DOHH2 (cell line): ENCODE data around the gene F13A1.

Experiments used
- H3F3A ChIP-seq: fragments of 200-600 bp; sonication (generic), shearing (Covaris generic); 2 replicates; pipeline ENCODE4 v1.6.0; 2016; ENCODE audit warnings: antibody characterized with exemption, mild to moderate bottlenecking; ENCODE audit not compliant: control insufficient read depth, insufficient read depth
- H3K27ac ChIP-seq: fragments of 200-600 bp; sonication (generic); 2 replicates; pipeline ENCODE4 v1.5.1; 2014; ENCODE audit warnings: low read depth, mild to moderate bottlenecking, low read length, moderate library complexity
- H3K27me3 ChIP-seq: fragments of 200-600 bp; sonication (generic); 2 replicates; pipeline ENCODE4 v1.6.1; 2014; ENCODE audit warnings: mild to moderate bottlenecking, low read length, mixed read lengths; ENCODE audit not compliant: control insufficient read depth
- H3K36me3 ChIP-seq: fragments of 200-600 bp; sonication (generic); 2 replicates; pipeline ENCODE4 v1.6.1; 2014; ENCODE audit warnings: mild to moderate bottlenecking, low read length, moderate library complexity, mixed read lengths; ENCODE audit not compliant: control insufficient read depth
- H3K4me1 ChIP-seq: fragments of 200-600 bp; sonication (generic); 2 replicates; pipeline ENCODE4 v1.6.1; 2014; ENCODE audit warnings: mild to moderate bottlenecking, low read length, mixed read lengths; ENCODE audit not compliant: control insufficient read depth
- H3K4me2 ChIP-seq: fragments of 200-600 bp; sonication (generic); 2 replicates; pipeline ENCODE4 v1.6.0; 2014; ENCODE audit warnings: mild to moderate bottlenecking, low read length, moderate library complexity
- H3K4me3 ChIP-seq: fragments of 200-600 bp; sonication (generic); 2 replicates; pipeline ENCODE4 v1.5.1; 2014; ENCODE audit warnings: mild to moderate bottlenecking, low read length, mixed read lengths
- H3K79me2 ChIP-seq: fragments of 200-600 bp; sonication (generic); 2 replicates; pipeline ENCODE4 v1.6.1; 2014; ENCODE audit warnings: mild to moderate bottlenecking, low read length, mixed read lengths; ENCODE audit not compliant: control insufficient read depth
- H3K9me2 ChIP-seq: fragments of 200-600 bp; sonication (generic); replicated peaks from 2 replicates; pipeline ENCODE4 v1.6.1; 2014; ENCODE audit warnings: mild to moderate bottlenecking, low read length, mixed read lengths; ENCODE audit not compliant: control insufficient read depth
- H3K9me3 ChIP-seq: fragments of 200-600 bp; sonication (generic); 2 replicates; pipeline ENCODE4 v1.6.1; 2014; ENCODE audit warnings: antibody characterized with exemption, low read length, mixed read lengths; ENCODE audit not compliant: control insufficient read depth, insufficient read depth
- H4K20me1 ChIP-seq: fragments of 200-600 bp; sonication (generic); 2 replicates; pipeline ENCODE4 v1.6.0; 2014; ENCODE audit warnings: low read depth, mild to moderate bottlenecking, antibody characterized with exemption, low read length, moderate library complexity; ENCODE audit not compliant: control insufficient read depth, insufficient read depth
- EZH2phosphoT487 ChIP-seq: fragments of 200-600 bp; sonication (generic); IDR thresholded peaks from 2 replicates; pipeline ENCODE4 v1.6.1; 2017; ENCODE audit warnings: borderline replicate concordance, mild to moderate bottlenecking, antibody characterized with exemption, low read length, moderate library complexity, mixed read lengths
- TF ChIP-seq, protein P1 (sequence below): fragments of 200-600 bp; sonication (generic); IDR thresholded peaks from one replicate; pipeline ENCODE4 v1.5.1; 2014; ENCODE audit warnings: antibody characterized with exemption, mild to moderate bottlenecking, low read depth, low read length; ENCODE audit not compliant: poor library complexity, severe bottlenecking

F13A1 gene

GRCh38 chr6:6152060-6152459 is 168.4 kb downstream of the F13A1 start:
- Histone ChIP-seq H3K4me2 (no peak overlapping the region), H3K4me1 (no peaks in the 10 kb centered on the region), H3K9me2 (no peaks in the 10 kb centered on the region), H3K4me3 (no peak overlapping the region), H3K27ac (no peak overlapping the region), H3K9me3 (no peaks in the 10 kb centered on the region), H3K27me3 (no peaks in the 10 kb centered on the region), H4K20me1 (no peaks in the 10 kb centered on the region), H3K36me3 (no peaks in the 10 kb centered on the region), H3K79me2 (no peaks in the 10 kb centered on the region), H3F3A (no peaks in the 10 kb centered on the region)
- TF ChIP-seq, protein P1, sequence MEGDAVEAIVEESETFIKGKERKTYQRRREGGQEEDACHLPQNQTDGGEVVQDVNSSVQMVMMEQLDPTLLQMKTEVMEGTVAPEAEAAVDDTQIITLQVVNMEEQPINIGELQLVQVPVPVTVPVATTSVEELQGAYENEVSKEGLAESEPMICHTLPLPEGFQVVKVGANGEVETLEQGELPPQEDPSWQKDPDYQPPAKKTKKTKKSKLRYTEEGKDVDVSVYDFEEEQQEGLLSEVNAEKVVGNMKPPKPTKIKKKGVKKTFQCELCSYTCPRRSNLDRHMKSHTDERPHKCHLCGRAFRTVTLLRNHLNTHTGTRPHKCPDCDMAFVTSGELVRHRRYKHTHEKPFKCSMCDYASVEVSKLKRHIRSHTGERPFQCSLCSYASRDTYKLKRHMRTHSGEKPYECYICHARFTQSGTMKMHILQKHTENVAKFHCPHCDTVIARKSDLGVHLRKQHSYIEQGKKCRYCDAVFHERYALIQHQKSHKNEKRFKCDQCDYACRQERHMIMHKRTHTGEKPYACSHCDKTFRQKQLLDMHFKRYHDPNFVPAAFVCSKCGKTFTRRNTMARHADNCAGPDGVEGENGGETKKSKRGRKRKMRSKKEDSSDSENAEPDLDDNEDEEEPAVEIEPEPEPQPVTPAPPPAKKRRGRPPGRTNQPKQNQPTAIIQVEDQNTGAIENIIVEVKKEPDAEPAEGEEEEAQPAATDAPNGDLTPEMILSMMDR = no peak
- TF ChIP-seq EZH2phosphoT487 = no peak

- no peaks in the 10 kb centered on the region for H3K9me2 ChIP-seq
- TF ChIP-seq EZH2phosphoT487 = no peak
- TF ChIP-seq, protein P1 = no peak
- H3K4me2 ChIP-seq = no peak overlapping the region
- H3K79me2 ChIP-seq = no peaks in the 10 kb centered on the region
- no peaks in the 10 kb centered on the region for H3K4me1 ChIP-seq
- H3K9me3 ChIP-seq = no peaks in the 10 kb centered on the region
- no peak overlapping the region for H3K4me3 ChIP-seq
- no peaks in the 10 kb centered on the region for H3K36me3 ChIP-seq
- H4K20me1 ChIP-seq = no peaks in the 10 kb centered on the region
- H3K27ac ChIP-seq = no peak overlapping the region
- no peaks in the 10 kb centered on the region for H3F3A ChIP-seq
- H3K27me3 ChIP-seq = 0 out of 2 replicates have a peak, but pooled peaks cover 2% of the 10 kb centered on the region
Measured at GRCh38 chr6:6148192-6148815, 172.2 kb downstream of the F13A1 start.

DNA sequence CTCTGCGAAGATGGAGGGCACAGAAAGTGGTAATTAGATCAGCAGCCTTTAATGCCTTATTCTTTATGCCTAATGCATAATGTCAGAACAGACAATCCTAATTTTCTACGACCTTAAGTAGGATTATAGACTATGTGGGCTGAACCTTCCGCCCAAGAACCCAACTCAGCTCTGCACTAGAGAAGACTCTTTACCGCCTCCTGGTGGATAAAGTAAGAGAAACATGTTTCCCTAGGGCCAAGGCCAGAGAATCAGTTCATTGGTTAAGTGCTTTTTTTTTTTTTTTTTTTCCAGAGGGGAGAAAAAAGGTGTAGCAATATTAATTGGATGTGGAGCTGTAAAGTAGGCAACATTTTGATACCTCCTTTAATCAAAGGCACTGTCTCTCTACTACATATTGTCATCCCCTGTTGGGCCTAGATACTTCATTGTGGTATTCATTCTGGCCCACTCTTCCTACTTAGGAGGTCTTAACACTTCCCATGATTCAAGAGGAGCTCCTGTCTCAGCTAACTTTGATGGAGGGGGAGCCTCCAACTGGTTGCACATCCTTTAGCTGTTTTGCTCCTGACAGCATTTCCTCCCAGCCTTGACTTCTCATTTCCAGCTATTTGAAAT is 188.9 kb downstream of the F13A1 start:
- Histone ChIP-seq H3K9me3 (no peaks in the 10 kb centered on the region), H4K20me1 (no peaks in the 10 kb centered on the region), H3K27ac (no peak overlapping the region), H3K4me1 (no peaks in the 10 kb centered on the region), H3K36me3 (no peaks in the 10 kb centered on the region), H3K4me2 (no peak overlapping the region), H3K27me3 (0 out of 2 replicates have a peak, but pooled peaks cover 3% of the 10 kb centered on the region), H3K4me3 (no peak overlapping the region), H3K9me2 (no peaks in the 10 kb centered on the region), H3K79me2 (no peaks in the 10 kb centered on the region), H3F3A (no peaks in the 10 kb centered on the region)
- TF ChIP-seq, protein P1 = peak; percentile 70
- no peak for TF ChIP-seq EZH2phosphoT487
